C4-2B (cell line): ENCODE results near the gene SEMA3C.

ENCODE experiments used
- H3K27ac ChIP-seq: fragments of 450-650 bp; 2 replicates; pipeline ENCODE4 v1.5.1; 2017
- ZFX ChIP-seq: fragments of 450-650 bp; IDR thresholded peaks from 2 replicates; pipeline ENCODE4 v1.6.1; 2017
- TF ChIP-seq, protein P1 (sequence below): fragments of 450-650 bp; conservative IDR thresholded peaks from 2 replicates; pipeline ENCODE4 v1.5.1; 2017; ENCODE audit warnings: mild to moderate bottlenecking

SEMA3C gene

DNA sequence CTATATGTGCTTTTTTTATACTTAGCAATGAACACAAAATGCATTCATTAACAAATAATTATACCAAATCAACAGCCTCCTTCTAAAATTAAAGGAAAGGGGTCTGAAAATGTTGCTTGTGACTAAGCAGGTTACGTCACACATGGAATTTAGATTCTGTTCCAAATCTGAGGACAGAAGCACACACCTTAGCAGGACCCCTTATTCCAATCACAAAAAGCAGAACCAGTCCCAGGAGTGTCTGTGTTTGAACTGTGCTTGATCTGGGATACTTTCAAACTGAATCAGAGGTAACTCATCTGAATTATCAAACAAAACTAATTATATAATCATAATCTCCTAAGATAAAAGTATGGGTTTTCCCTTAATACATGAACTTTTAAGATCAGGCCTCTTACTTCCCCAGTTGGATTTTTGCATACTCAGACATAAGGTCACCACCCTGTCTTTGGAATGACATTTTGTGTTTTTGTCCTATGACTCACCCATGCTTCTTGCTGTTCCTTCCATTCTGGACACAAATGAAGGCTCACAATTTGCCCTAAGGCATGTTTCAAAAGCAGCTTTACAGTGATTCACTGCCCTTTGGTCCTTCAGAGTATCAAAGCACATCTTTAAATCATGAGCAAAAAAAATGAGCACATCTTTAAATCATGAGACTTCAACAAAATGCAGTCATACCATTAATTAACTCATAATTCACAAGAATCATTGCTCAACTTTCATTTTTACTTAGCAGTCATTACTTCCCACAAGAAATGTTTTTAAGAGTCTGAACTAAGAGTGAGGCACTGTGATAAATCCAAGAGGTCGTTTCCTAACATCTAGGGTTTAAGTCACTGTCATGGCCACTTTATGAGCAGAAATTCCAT, 35.5 kb downstream of the SEMA3C start:
- no peak for TF ChIP-seq ZFX
- TF ChIP-seq, protein P1, sequence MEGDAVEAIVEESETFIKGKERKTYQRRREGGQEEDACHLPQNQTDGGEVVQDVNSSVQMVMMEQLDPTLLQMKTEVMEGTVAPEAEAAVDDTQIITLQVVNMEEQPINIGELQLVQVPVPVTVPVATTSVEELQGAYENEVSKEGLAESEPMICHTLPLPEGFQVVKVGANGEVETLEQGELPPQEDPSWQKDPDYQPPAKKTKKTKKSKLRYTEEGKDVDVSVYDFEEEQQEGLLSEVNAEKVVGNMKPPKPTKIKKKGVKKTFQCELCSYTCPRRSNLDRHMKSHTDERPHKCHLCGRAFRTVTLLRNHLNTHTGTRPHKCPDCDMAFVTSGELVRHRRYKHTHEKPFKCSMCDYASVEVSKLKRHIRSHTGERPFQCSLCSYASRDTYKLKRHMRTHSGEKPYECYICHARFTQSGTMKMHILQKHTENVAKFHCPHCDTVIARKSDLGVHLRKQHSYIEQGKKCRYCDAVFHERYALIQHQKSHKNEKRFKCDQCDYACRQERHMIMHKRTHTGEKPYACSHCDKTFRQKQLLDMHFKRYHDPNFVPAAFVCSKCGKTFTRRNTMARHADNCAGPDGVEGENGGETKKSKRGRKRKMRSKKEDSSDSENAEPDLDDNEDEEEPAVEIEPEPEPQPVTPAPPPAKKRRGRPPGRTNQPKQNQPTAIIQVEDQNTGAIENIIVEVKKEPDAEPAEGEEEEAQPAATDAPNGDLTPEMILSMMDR = no peak
- H3K27ac ChIP-seq = no peak overlapping the region

DNA sequence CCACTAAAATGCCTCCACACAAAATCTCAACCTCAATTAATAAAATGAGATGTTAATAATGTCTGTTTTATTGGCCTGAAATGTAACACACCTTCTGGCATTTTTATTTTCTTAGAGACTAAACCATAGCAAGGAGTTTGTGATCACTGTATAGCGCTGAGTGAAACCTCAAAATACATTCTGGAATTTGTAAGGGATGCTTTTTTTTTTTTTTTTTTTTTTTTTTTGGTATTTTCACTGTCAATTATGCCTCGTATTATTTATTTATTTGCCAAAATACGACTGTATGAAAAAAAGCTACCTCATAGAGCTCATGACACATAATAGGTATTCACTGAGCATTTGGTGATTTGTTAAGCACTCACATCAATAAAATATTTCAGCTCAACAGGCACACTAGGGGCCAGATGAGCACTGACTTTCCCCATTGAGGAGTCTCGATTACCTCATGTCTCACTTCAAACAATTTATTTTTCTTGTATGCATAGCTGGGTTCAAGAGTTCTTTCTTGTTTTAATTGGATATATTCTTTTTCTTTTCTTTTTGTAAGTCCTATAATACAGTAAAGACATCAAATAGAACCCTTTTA, 36.5 kb downstream of the SEMA3C start:
- TF ChIP-seq, protein P1 = no peak
- TF ChIP-seq ZFX = no peak
- no peak overlapping the region for H3K27ac ChIP-seq

DNA sequence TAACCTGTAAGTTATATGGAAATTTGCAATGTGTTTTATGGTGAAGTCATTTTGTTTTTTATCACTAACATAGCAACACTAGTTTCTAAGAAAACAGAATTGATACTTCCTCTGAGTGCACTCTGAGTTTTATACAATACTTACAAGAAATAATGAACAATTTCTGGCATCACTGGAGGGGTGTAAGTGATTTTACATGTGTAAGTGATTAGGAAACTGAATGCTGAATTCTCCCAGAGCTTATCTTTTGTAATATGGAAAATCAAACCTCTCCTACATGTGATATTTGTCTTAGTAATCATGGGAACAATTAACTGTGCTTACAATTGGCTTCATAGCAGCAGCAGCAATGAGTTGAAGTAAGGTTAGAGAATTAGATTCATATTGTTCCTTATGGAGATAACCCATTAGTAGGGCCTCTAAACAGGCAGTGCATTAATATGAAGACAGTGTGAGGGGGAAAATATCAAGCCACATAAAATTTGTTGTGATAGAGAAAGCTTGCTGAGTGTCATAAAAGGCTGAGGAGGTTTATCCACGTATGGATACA, 37.4 kb downstream of the SEMA3C start:
- TF ChIP-seq, protein P1 = no peak
- no peak for TF ChIP-seq ZFX
- no peak overlapping the region for H3K27ac ChIP-seq

GRCh38 chr7:80879849-80880248, 39.0 kb downstream of the SEMA3C start:
- no peak overlapping the region for H3K27ac ChIP-seq
- TF ChIP-seq, protein P1 = no peak
- TF ChIP-seq ZFX = no peak

DNA sequence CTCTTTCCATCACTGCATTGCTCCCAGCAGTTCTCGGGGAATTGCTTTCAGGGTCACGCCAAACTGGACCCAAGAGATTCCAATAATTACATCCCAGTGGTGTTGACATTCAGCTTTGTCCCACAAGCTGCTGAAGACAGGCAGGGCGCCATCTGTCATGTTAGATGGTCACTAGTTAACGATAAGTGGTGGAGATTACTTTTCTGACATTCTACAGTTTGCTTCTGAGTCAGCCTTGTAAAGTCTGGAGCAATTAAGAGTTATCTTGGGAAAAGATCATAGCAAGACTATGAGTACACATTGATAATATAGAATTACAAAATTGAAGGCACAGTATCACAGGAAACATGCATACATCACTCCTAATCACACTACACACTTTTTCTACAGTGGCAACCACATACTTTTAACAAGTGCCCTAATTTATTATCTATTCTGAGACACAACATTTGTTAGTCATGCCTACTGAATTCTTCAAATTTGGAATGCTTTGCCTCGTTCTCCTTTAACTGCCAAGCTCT, 41.9 kb downstream of the SEMA3C start:
- TF ChIP-seq ZFX = no peak
- TF ChIP-seq, protein P1 = peak; percentile 15; the same call in 1 of the 2 replicates

GRCh38 chr7:80875537-80876120, 43.2 kb downstream of the SEMA3C start:
- no peak for TF ChIP-seq ZFX
- TF ChIP-seq, protein P1 = no peak
- H3K27ac ChIP-seq = no peak overlapping the region

More for the DNA sequence above, 41.9 kb downstream of the SEMA3C start:
- no peak overlapping the region; the same call in 1 of the 2 replicates for H3K27ac ChIP-seq
